Memory B cell (primary cell): ENCODE measurements around the gene NLK.
"Not testable (repeated sequence)": the region's sequence is repeated elsewhere in the genome, so short reads cannot be mapped to it uniquely, and the experiment has no call there.

Experiments
- ATAC-seq: fragments of 150-1000 bp; cut with Tn5 transposase; 2 replicates; pipeline ENCODE4 v1.10.0; 2021; ENCODE audit warnings: low read depth, mild to moderate bottlenecking, moderate library complexity
- DNase-seq, 2 donors: peaks; one replicate each; pipeline ENCODE4 v3.0.0; 2022; ENCODE audit warnings: low spot score in 2 of 2
- H3K27ac Mint-ChIP-seq: one replicate; pipeline ENCODE4 v1.8.0; 2022; ENCODE audit warnings: mild to moderate bottlenecking, moderate library complexity, mixed read lengths
- H3K27me3 Mint-ChIP-seq: one replicate; pipeline ENCODE4 v1.8.0; 2022; ENCODE audit warnings: mixed read lengths
- H3K36me3 Mint-ChIP-seq: one replicate; pipeline ENCODE4 v1.8.0; 2022; ENCODE audit warnings: mild to moderate bottlenecking, mixed read lengths
- H3K4me1 Mint-ChIP-seq: one replicate; pipeline ENCODE4 v1.8.0; 2022; ENCODE audit warnings: mixed read lengths
- H3K4me3 Mint-ChIP-seq: one replicate; pipeline ENCODE4 v1.8.0; 2022; ENCODE audit warnings: mild to moderate bottlenecking, moderate library complexity, mixed read lengths
- H3K9me3 Mint-ChIP-seq: one replicate; pipeline ENCODE4 v1.8.0; 2022; ENCODE audit warnings: mixed read lengths

The NLK gene

GRCh38 chr17:28228109-28228840 is 185.8 kb downstream of the NLK start:
- peak overlapping the region; percentile 63 for H3K4me3 Mint-ChIP-seq
- H3K27ac Mint-ChIP-seq, result no peak overlapping the region
- no peaks in the 10 kb centered on the region for H3K36me3 Mint-ChIP-seq
- H3K9me3 Mint-ChIP-seq, result no peaks in the 10 kb centered on the region
- no peak for DNase-seq
- H3K27me3 Mint-ChIP-seq, result peaks cover 30% of the 10 kb centered on the region
- peaks cover 4% of the 10 kb centered on the region for H3K4me1 Mint-ChIP-seq
- ATAC-seq, result no peak

GRCh38 chr17:28228986-28229729 is 186.7 kb downstream of the NLK start:
- DNase-seq (no peak), ATAC-seq (no peak)
- Mint-ChIP-seq H3K36me3 (no peaks in the 10 kb centered on the region), H3K4me1 (peaks cover 4% of the 10 kb centered on the region), H3K4me3 (no peak overlapping the region), H3K27ac (no peak overlapping the region), H3K27me3 (peaks cover 31% of the 10 kb centered on the region), H3K9me3 (no peaks in the 10 kb centered on the region)

GRCh38 chr17:28230011-28230410 is 187.5 kb downstream of the NLK start:
- H3K4me3 Mint-ChIP-seq, result no peak overlapping the region
- no peaks in the 10 kb centered on the region for H3K9me3 Mint-ChIP-seq
- DNase-seq (no peak), ATAC-seq (no peak)
- H3K36me3 Mint-ChIP-seq, result no peaks in the 10 kb centered on the region
- H3K4me1 Mint-ChIP-seq, result peaks cover 4% of the 10 kb centered on the region
- peaks cover 34% of the 10 kb centered on the region for H3K27me3 Mint-ChIP-seq
- H3K27ac Mint-ChIP-seq, result no peak overlapping the region

GRCh38 chr17:28230607-28231006 is 188.1 kb downstream of the NLK start:
- not testable (repeated sequence) for H3K4me3 Mint-ChIP-seq, H3K4me1 Mint-ChIP-seq, H3K9me3 Mint-ChIP-seq, ATAC-seq, H3K36me3 Mint-ChIP-seq, H3K27ac Mint-ChIP-seq, DNase-seq
- peaks cover 36% of the 10 kb centered on the region for H3K27me3 Mint-ChIP-seq

GRCh38 chr17:28231624-28232023 is 189.1 kb downstream of the NLK start:
- not testable (repeated sequence) for H3K4me3 Mint-ChIP-seq
- peaks cover 34% of the 10 kb centered on the region for H3K27me3 Mint-ChIP-seq

GRCh38 chr17:28232966-28233870 is 190.7 kb downstream of the NLK start:
- H3K9me3 Mint-ChIP-seq, H3K4me1 Mint-ChIP-seq, ATAC-seq, H3K27ac Mint-ChIP-seq, DNase-seq, H3K36me3 Mint-ChIP-seq, H3K4me3 Mint-ChIP-seq: not testable (repeated sequence)
- peaks cover 27% of the 10 kb centered on the region for H3K27me3 Mint-ChIP-seq

More at GRCh38 chr17:28231624-28232023, 189.1 kb downstream of the NLK start:
- H3K36me3 Mint-ChIP-seq, ATAC-seq, H3K4me1 Mint-ChIP-seq, H3K27ac Mint-ChIP-seq, DNase-seq, H3K9me3 Mint-ChIP-seq: not testable (repeated sequence)

GRCh38 chr17:28233872-28234856 is 191.7 kb downstream of the NLK start:
- DNase-seq, H3K4me1 Mint-ChIP-seq, ATAC-seq, H3K9me3 Mint-ChIP-seq, H3K27ac Mint-ChIP-seq, H3K36me3 Mint-ChIP-seq, H3K4me3 Mint-ChIP-seq: not testable (repeated sequence)
- peaks cover 22% of the 10 kb centered on the region for H3K27me3 Mint-ChIP-seq

GRCh38 chr17:28235066-28235700 is 192.7 kb downstream of the NLK start:
- not testable (repeated sequence) for DNase-seq, H3K4me3 Mint-ChIP-seq, H3K36me3 Mint-ChIP-seq, H3K4me1 Mint-ChIP-seq, H3K9me3 Mint-ChIP-seq, ATAC-seq, H3K27ac Mint-ChIP-seq
- H3K27me3 Mint-ChIP-seq, result peaks cover 17% of the 10 kb centered on the region

GRCh38 chr17:28236033-28236653 is 193.7 kb downstream of the NLK start:
- H3K27ac Mint-ChIP-seq, H3K4me1 Mint-ChIP-seq, ATAC-seq, DNase-seq, H3K36me3 Mint-ChIP-seq, H3K4me3 Mint-ChIP-seq, H3K9me3 Mint-ChIP-seq: not testable (repeated sequence)
- peaks cover 16% of the 10 kb centered on the region for H3K27me3 Mint-ChIP-seq

GRCh38 chr17:28238547-28239270 is 196.2 kb downstream of the NLK start:
- H3K4me1 Mint-ChIP-seq, H3K27ac Mint-ChIP-seq, DNase-seq, H3K9me3 Mint-ChIP-seq, H3K4me3 Mint-ChIP-seq, H3K36me3 Mint-ChIP-seq, ATAC-seq: not testable (repeated sequence)
- H3K27me3 Mint-ChIP-seq, result peaks cover 11% of the 10 kb centered on the region

- Mint-ChIP-seq H3K4me3 (no peak overlapping the region), H3K27me3 (peaks cover 11% of the 10 kb centered on the region), H3K9me3 (no peaks in the 10 kb centered on the region), H3K36me3 (no peaks in the 10 kb centered on the region), H3K27ac (no peak overlapping the region), H3K4me1 (no peaks in the 10 kb centered on the region)
- ATAC-seq (no peak), DNase-seq (no peak)
These were observed 196.8 kb downstream of the NLK start for GRCh38 chr17:28239271-28239624.

- H3K27ac Mint-ChIP-seq, result no peak overlapping the region
- H3K4me1 Mint-ChIP-seq, result no peaks in the 10 kb centered on the region
- DNase-seq, result no peak
- H3K4me3 Mint-ChIP-seq, result no peak overlapping the region
- no peak for ATAC-seq
- no peaks in the 10 kb centered on the region for H3K9me3 Mint-ChIP-seq
- peaks cover 7% of the 10 kb centered on the region for H3K27me3 Mint-ChIP-seq
- no peaks in the 10 kb centered on the region for H3K36me3 Mint-ChIP-seq
These were observed 198.3 kb downstream of the NLK start for GRCh38 chr17:28240688-28241340.
